Measurements from ENCODE around the gene HTR2A.

The HTR2A gene

DNA sequence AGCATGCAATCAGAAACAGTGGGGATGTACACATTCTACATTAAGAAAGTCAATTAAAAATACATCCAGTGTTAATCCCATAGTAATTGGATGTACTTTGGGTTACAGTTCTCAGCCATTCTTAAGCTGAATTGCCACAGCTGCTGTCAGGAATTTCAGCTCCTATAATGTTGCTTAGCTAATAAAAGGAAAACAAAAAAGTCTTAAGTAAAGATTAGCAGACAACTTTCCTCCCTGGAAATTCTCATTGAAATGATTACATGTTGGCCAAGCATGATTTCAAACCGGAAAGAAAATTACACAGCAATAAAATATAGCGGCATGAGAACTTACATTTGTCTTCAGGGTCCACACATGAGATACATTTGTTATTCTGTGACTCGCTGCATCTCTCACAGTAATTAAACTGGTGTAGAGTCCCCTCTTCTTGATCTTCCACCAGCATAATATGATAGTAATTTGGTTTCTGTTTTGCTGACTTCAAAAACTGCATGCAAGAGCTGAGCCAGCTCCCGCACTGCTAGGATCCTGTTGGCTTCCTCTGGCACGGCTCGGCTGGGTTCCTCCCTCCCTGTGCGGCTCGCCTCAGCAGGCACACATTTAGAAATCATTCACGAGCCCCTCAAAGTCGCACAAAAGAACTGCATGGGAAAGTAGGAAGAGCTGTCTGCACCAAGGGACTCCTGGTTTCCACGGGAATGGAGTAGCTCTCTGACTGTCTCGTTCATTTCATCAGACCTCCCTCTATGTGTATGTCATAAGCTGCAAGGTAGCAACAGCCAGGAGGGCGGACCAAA, at the start of gene HTR2A:
TSS of gene HTR2A (minus strand) at position 713 of the 797 bp plus-strand sequence. CDS start 1,147 bp downstream, outside the sequence.
- ATAC-seq, result no peak
- no peak for DNase-seq

DNA sequence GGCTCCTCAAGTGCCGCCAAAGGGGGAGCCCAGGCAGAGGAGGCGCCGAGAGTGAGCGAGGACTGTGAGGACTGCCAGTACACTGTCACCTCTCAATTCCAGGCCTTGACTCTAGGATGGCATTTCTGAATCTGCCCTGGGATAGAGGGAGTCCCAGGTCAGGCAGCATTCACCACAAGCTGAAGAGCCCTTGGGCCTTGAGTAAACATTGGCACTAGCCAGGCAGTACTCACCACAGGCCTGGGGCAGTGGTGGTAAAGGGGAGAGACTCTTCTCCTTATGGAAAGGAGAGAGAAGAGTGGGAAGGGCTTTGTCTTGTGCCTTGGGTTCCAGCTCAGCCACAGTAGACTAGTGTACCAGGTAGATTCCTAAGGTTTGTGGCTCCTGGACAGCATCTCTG, 39.7 kb upstream of the HTR2A start:
- no peak for DNase-seq
- no peak for ATAC-seq

DNA sequence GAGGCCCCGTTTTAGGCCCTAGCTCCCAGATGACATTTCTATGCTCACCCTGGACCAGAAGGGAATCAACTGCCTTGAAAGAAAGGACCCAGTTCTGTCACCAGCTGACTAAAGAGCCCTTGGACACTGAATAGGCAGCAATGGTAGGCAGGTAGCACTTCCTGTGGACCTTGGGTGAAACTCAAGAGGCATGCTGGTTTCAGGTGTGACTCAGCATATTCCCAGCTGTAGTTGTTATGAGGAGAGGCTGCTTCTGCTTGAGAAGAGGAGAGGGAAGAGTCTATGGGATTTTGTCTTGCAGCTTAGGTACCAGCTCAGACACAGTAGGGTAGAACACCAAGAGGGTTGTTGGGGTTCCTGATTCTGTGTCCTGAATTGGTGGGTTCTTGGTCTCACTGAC, 37.9 kb upstream of the HTR2A start:
- DNase-seq, result no peak
- no peak for ATAC-seq

DNA sequence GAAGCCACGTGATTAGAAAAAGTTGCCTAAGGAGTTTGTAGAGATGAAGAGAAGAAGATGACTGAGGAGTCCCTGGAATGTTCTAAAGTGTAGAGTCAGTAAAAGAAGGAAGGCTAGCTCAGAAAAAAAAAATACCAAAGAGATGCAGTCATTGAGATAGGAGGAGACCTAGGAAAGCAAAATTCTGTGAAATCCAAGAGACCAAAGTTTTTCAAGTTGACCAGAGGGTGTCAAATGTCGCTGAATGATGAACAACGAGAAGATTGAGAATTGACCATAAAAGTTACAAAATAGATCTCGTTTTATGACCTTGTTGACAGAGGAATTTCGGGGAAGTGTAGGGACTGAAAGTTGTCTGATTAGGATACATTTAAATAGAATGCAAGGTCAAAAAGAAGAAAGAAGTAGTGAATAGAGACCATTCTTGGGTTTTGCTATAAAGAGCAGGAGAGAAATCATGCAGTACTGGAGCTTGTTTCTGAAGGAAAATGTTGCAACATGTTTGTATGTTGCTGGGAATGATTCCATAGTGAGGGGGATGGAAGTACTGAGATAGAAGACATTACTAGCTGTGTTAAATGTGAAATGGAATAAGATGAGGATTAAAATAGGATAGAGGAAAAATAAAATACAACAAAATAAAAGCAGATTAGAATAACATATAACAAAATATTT, 30.2 kb upstream of the HTR2A start:
- ATAC-seq (no peak), DNase-seq (no peak)

DNA sequence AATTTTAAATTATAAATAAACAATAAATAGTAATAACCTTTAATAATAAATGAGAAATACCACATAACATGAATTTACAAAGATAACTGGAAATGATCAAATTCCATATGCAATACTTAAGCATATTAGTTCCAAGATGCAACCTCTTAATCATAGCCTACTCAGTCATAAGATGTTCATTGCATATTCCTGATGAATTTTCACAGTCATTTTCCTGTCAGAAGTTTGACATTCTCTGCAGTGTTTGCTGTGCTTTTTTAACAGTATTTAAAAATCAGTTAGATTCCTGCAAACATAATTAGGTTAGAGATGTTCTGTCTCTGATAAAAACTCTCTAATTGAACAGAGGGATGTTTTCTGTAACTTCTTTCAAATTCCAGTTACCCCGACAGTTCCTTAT, 28.6 kb upstream of the HTR2A start:
- ATAC-seq (no peak), DNase-seq (no peak)

DNA sequence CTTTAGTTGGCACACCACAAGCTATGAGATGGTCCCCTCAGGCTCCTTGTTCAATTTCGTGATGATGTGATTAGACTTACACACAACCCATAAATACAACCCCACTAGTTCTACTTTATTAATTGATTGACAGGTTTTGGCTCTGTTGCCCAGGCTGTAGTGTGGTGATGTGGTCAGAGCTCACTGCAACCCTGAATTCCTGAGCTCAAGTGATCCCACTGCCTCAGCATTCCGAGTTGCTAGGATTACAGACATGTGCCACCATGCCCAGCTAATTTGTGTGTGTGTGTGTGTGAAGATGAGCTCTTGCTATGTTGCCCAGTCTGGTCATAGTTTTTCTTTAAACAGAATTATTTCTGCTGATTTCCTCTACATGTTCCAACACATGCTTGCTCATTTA, 17.5 kb upstream of the HTR2A start:
- no peak for ATAC-seq
- no peak for DNase-seq

DNA sequence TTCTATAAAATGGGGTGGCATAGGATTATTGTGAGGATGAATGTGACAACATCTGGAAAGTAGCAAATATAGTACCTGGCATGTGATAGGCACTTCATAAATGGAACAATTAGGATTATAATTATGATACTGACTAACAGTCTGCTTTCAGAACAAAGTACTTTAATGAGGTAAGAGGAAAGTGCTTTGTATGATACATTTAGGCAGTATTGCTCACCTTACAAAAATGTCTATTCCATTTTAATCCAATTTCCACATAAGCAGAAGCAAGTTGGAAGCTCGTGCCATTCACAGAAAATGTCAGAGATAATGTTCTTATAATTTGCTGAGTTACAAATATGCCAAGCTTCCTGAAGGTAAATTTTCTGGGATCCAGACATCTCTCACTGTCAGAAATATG, 16.9 kb upstream of the HTR2A start:
- DNase-seq (no peak), ATAC-seq (no peak)

DNA sequence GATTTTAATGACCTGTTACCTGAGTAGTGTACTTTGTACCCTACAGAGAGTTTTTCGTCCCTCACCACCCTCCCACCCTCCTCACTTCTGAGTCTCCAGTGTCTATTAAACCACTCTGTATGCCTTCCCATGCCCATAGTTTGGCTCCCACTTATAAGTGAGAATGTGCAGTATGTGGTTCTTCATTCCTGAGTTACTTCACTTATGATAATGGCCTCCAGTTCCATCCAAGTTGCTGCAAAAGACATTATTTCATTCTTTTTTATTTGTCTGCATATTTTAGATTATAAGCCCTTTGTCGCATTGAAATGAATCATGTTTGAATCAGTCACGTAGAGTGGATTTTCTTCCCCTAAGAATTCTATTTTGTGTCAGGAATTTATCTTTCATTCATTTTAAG, 12.2 kb upstream of the HTR2A start:
- no peak for DNase-seq
- no peak for ATAC-seq

DNA sequence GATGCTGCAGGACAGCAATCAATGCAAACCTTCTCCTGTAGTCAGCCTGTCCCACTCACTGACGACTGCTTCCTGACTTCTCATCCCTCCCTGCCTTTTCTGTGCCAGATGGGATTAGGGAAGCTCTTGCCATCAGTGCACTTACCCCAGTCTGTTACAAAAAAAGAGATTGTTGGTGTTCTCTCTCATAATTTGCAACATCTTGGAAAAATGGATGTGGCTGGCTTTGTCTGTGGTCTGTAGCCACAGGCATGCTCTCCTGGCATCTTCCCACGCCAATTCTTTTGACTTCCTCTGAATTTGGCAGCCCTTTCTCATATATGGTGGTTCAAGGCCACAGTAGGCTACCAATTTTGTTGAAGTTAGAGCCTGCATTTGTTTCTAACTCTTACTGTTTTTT, 11.6 kb upstream of the HTR2A start:
- no peak for ATAC-seq
- DNase-seq, result no peak

DNA sequence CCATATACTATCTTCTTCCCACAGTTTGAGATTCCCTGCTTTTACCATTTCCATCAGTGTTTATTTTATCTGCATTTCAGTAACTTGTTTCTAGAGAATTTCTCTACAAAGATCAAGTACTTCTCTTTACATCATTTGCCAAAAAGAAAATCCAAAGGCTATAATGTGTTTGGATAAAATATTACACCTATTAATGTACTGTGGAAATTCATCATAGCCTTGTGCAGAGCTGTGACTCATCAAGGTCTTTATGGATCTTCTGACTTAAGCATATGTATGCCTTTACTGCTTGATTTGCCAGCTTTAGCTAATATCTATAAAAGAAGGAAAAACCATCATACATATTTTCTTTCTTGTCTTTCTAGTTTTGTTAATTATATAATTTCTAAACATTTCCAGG, 9.6 kb upstream of the HTR2A start:
- ATAC-seq (no peak), DNase-seq (no peak)

DNA sequence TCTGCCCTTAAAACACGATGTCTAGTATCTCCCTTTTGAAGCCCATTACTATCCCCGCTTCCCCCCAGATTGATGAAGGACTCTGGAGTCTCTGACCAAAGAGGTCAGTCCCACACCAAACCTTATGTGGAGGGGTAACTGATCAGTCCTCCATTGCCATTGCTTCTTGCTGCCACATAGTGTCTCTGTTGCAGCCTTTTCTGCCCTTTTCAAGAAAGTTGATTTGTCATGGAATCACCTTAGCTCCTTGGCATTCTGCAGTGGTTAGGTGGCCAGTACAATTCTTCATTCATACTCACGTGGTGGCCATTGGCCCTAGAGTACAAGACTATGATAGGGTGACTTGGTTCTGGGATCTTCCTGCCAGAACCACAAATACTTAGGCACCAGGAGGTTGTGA, 8.4 kb upstream of the HTR2A start:
- DNase-seq (no peak), ATAC-seq (no peak)

DNA sequence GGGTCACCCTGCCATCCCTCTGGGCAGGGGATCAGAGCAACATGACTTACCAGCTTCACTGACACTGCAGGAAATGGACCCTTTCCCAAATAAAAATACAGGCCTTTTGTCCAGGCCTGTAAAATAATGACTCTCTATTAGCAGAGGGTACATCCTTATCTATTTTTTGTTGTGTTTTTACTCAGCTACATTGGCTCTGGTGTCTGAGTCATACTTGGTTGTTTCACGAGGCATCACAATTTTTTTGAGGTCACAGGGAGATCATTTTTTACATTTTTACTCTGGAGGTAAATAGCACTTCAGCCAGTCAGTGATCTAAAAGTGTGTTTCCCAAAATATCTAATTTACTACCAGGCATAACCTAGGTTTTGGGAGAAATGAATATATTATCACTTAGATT, 6.9 kb upstream of the HTR2A start:
- ATAC-seq, result no peak
- DNase-seq, result no peak

DNA sequence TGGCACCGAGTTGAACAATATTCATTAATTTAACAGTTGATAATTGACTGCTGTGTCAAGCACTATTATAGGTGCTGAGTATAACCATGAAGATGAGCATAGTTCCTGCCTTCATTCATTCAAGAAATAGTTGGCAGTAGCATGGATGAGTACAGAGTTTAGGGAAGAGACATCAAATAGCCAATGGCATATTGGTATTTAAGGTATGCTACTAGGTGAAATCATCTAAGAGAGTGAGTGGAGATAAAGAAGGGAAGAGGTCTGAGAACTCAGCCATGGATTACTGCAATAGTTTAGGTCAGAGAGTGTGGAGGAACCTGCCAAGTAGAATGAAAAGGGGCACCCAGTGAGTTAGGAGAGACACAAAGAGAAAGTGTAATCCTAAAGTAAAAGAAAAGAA, 4.9 kb upstream of the HTR2A start:
- DNase-seq (no peak), ATAC-seq (no peak)

DNA sequence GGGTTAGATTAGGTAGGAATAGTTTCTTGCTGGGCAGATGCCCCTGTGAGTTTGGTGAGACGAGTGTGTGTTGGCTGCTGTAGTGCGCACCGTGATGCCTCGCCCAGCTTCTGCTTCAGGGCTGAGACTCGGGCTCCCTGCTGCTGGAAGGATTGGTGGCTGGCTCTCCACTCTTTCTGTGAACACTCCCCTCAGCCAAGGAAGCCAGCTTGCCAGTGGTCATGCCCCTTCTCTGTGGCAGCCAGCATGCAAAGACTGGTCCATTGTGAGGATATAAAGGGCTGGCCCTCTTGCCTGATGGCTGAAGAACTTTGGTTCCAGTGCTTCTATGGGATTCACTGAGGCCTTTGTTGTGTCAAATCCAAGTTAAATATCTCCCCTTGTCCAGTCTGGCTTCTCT, 2.9 kb upstream of the HTR2A start:
- ATAC-seq (no peak), DNase-seq (no peak)

DNA sequence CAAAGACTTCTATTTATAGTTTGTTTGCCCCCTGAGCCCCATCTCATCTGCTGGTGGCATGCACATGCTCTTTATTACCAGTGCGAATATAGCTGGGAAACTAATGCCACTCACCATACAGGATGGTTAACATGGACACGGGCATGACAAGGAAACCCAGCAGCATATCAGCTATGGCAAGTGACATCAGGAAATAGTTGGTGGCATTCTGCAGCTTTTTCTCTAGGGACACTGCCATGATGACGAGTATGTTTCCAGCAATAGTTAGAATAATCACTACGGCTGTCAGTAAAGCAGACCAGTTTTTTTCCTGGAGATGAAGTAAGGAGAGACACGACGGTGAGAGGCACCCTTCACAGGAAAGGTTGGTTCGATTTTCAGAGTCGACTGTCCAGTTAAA, 1.5 kb downstream of the HTR2A start:
- ATAC-seq, result no peak
- DNase-seq, result no peak

DNA sequence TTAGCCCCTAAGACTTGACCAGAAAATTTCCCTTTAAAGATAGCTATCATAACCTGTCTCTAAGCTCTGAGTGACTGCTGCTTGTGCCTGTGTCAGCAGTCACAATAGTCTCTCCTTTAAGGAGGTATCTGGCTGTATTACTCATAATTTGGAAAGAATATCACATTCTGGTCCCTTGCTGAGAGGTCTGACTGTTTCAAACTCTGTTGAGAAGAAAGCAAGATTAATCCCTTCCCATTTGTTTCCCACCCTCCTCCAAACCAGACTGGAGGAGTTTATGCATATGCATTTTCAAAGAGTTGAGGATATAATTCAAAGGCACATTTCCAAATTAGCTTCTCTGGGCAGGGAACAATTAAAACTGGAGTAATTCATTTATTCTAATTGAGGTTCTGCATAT, 2.3 kb downstream of the HTR2A start:
- no peak for ATAC-seq
- no peak for DNase-seq

DNA sequence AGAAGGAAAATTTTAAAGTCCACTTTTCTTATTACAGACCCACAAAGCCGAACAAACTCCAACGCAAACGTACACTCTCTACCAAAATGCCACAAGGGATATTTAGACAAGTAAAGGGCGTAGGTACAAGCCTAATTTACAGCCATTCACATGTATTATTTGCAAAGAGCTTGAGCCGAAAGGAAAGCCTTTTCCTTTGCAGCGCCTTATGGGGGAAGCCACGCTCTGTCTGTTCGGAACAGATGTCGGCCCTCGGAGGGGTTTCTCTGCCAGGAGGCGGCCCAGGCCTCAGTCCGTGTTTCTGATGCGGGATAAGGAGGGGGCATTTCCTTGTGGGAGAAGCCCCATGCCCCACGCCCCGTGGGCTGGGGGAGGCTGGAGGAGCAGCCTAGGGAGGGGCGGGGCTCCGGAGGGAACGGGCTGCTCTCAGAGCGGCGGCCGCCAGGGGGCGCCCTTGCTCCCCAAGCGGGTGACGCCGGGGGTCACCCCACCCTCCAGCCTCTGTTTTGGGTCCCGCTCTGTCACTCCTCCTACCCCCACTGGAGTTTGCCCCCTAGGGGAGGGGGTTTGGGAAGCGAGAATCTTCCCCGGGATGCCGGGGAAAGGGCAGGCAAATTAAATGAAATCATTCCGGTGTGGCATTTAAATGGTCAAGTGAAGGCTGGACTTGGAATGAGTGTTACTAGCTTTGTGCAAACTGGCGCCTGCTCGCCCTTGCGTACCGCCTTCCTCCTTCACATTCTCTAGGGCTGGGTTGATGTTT, 2.9 kb downstream of the HTR2A start:
- DNase-seq (peak; percentile 80), ATAC-seq (peak; percentile 94)

DNA sequence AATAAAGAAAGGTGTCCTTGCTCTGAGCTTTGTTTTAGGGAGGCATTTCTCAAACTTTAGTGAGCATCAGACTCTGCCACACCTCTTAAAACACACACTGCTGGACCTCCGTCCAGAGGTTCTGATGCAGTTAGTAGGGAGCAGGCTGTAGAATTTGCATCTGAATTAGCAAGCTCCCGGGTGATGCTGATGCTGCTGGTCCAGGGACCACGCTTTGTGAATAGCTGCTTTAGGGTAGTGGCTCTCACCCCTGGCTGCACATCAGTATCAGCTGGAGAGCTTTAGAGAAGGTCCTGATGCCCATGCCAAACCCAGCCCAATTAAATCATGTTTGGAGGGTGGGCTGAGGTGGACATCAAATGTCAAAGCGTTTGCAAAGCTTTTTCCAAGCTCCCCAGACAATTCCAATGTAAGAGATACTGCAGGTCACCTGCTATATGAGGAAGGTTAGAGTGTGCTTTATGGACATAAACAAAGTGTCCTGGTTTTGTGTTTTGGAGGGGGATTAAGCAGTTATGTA, 3.6 kb downstream of the HTR2A start:
- DNase-seq (no peak), ATAC-seq (no peak)

DNA sequence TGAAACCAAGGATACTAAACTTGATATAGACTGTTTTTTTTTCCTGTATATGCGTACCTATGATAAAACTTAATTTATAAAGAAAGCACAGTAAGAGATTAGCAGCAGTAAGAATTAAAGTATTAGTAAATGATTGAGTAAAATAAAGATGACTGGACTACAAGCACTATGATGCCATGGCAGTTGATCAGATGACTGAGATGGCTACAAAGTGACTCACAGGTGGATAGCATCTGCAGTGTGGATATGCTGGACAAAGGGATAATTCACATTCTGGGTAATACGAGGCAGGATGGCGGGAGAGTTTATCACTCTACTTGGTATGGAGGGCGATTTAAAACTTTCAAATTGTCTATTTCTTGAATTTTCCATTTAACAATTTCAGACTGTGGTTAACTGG, 11.8 kb downstream of the HTR2A start:
- ATAC-seq, result no peak
- DNase-seq, result no peak

DNA sequence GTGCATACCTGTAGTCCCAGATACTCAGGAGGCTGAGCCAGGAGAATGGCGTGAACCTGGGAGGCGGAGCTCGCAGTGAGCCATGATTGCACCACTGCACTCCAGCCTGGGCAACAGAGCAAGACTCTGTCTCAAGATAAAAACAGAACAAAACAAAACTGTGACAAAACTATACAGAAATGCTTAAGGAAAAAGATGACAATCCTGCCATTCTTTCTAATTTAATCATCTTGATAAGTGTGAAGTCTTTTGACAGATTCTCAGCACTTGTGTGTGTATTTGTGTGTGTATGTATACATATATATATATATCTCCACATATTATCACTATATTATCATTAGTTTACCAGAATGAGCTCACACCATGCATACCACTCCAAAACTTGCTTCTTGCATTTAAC, 12.3 kb downstream of the HTR2A start:
- no peak for ATAC-seq
- DNase-seq, result no peak

DNA sequence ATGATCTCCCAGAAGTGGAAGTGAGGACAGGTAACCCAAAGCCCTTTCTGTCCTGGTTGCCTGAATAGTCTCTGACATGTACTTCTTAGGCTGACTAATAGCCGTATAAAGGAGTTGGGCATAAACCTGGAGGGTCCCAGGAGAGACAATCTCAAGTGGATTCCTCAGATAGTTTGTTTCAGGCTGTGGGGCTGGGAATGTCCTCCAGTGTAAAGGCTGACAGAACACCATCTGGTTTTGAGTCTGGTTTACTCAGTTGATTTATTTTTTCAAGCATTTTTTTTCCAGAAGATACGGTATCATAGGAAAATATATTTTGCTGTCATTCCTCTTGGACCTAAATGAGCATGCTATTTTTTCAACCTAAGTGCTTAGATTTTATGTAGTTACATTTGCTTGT, 15.2 kb downstream of the HTR2A start:
- ATAC-seq (no peak), DNase-seq (no peak)

DNA sequence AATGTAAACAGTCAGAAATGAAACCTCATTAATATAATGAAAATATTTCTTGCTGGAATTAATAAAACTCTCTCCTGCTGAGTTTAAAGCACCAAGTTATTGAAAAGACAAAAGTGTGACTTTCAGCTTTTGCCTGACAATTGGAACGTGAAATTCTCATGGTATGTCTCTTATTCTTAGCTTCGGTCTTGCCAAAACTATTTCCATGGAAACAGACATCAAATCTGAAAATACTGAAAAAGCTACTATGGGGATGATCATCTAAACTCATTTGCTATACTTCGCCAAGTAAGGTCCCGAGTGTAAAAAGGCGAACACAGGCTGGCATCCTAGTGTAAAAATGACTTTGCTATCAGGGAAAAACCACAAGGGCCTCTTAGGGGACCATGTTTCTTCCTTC, 22.8 kb downstream of the HTR2A start:
- DNase-seq (no peak), ATAC-seq (no peak)

DNA sequence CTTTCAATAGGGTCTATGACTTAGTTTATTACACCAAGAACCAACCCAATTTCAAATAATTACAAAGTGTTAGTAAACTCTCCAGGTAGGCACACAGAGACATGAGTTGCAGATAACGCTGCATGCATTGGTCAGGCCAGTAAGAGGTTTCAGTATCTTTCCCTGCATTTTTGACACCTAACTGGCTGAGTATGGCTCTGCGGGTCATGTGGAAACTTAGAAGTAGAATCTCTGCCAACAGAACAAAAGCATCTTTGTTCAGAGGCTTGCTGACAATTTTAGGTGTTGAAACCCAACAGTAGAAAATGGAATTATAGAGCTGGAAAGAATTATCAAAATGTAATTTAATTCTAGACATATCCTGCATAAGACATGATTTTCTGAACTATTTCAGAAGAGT, 25.3 kb downstream of the HTR2A start:
- ATAC-seq, result no peak
- no peak for DNase-seq
